Endodermal cell (in vitro differentiated cells): ENCODE data around the gene TMEM143. TPM values are rescaled to one million over a fixed set of nuclear protein-coding genes. Genes with fewer than 3 reads are reported as not detected.
"Not testable (repeated sequence)": the region's sequence is repeated elsewhere in the genome, so short reads cannot be mapped to it uniquely, and the experiment has no call there.

Experiments
- DNase-seq: peaks from one replicate; pipeline ENCODE4 v3.0.0-alpha.2; 2017
- H3K27ac ChIP-seq: 2 replicates; pipeline ENCODE4 v1.5.1; 2013; ENCODE audit warnings: mild to moderate bottlenecking, low read depth, low read length, moderate library complexity
- H3K27me3 ChIP-seq: 2 replicates; pipeline ENCODE4 v1.6.1; 2013; ENCODE audit warnings: mild to moderate bottlenecking, low read length, moderate library complexity; ENCODE audit not compliant: insufficient read depth, control insufficient read depth, poor library complexity, severe bottlenecking
- H3K36me3 ChIP-seq: 2 replicates; pipeline ENCODE4 v1.7.0; 2013; ENCODE audit warnings: mild to moderate bottlenecking, low read length, moderate library complexity; ENCODE audit not compliant: control insufficient read depth, insufficient read depth
- H3K4me1 ChIP-seq: one replicate; pipeline ENCODE4 v1.7.0; 2013; ENCODE audit warnings: low read length; ENCODE audit not compliant: control insufficient read depth, insufficient read depth
- H3K4me3 ChIP-seq: 2 replicates; pipeline ENCODE4 v1.5.1; 2013; ENCODE audit warnings: mild to moderate bottlenecking, low read length, moderate library complexity
- H3K9ac ChIP-seq: 2 replicates; pipeline ENCODE4 v1.6.1; 2013; ENCODE audit warnings: mild to moderate bottlenecking, low read length, moderate library complexity; ENCODE audit not compliant: poor library complexity, severe bottlenecking; ENCODE audit errors: extremely low read depth
- H3K9me3 ChIP-seq: 2 replicates; pipeline ENCODE4 v1.6.1; 2013; ENCODE audit warnings: mild to moderate bottlenecking, low read length, moderate library complexity; ENCODE audit not compliant: control insufficient read depth
- H3K27ac Mint-ChIP-seq: 2 replicates; pipeline ENCODE4 v1.8.0; 2020; ENCODE audit warnings: mixed read lengths
- H3K27me3 Mint-ChIP-seq: 2 replicates; pipeline ENCODE4 v1.8.0; 2021; ENCODE audit warnings: mild to moderate bottlenecking, mixed read lengths; ENCODE audit not compliant: insufficient read depth
- H3K36me3 Mint-ChIP-seq: 2 replicates; pipeline ENCODE4 v1.8.0; 2020; ENCODE audit warnings: low read depth, mixed read lengths
- H3K4me1 Mint-ChIP-seq: 2 replicates; pipeline ENCODE4 v1.8.0; 2020; ENCODE audit warnings: mixed read lengths
- H3K4me3 Mint-ChIP-seq: 2 replicates; pipeline ENCODE4 v1.8.0; 2020; ENCODE audit warnings: mild to moderate bottlenecking, moderate library complexity, mixed read lengths
- H3K9me3 Mint-ChIP-seq: 2 replicates; pipeline ENCODE4 v1.8.0; 2020; ENCODE audit warnings: mild to moderate bottlenecking, mixed read lengths
- WGBS, 2 experiments: methylation state at CpG; one replicate each; pipeline versions ENCODE4 v1.1.5 to v1.1.7; 2013; ENCODE audit warnings: missing lambda C conversion rate in 2 of 2, mixed read lengths in 1 of 2; ENCODE audit not compliant: insufficient coverage in 1 of 2, insufficient read length in 1 of 2; 5-methylcytosine and 5-hydroxymethylcytosine counted together
- total RNA-seq, 2 donors: library from RNA; stranded (reverse); fragmentation: NEBNext Ultra II Directional in 1 of 2; extraction: Animal tissue kit (Norgen Biotek cat#: 25700) in 1 of 2; gene quantifications; 2 replicates in 1 of 2; 3 replicates in 1 of 2; pipeline ENCODE4 v1.2.1, GENCODE V29; 2021
- TF ChIP-seq, protein P1 (sequence below): fragments of 200-600 bp; sonication (generic); conservative IDR thresholded peaks from 2 replicates; pipeline ENCODE4 v1.5.0; 2021; ENCODE audit warnings: antibody characterized with exemption, mild to moderate bottlenecking

TMEM143 gene
- total RNA-seq, 2 donors from 2014 or later = 13.9 to 19.1 TPM

DNA sequence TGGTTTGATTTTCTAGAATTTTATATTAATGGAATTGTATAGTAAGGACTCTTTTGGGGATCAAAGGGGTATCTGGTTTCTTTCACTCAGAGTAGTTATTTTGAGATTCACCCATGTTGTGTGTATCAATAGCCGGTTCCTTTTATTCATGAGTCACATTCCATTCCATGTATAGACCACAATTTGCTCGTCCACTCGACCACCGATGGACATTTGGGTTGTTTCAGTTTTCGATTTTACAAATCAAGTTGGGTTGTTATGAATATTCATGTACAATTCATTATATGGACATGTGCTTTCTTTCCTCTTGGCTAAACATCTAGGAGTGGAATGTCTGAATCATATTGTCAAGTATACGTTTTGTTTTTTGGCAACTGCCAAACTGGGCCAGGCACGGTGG, 48.0 kb downstream of the TMEM143 start:
- peaks cover 3% of the 10 kb centered on the region for H3K4me1 Mint-ChIP-seq
- H3K27me3 Mint-ChIP-seq = peaks cover 27% of the 10 kb centered on the region
- no peaks in the 10 kb centered on the region for H3K9me3 Mint-ChIP-seq
- no peaks in the 10 kb centered on the region for H3K4me1 ChIP-seq
- TF ChIP-seq, protein P1, sequence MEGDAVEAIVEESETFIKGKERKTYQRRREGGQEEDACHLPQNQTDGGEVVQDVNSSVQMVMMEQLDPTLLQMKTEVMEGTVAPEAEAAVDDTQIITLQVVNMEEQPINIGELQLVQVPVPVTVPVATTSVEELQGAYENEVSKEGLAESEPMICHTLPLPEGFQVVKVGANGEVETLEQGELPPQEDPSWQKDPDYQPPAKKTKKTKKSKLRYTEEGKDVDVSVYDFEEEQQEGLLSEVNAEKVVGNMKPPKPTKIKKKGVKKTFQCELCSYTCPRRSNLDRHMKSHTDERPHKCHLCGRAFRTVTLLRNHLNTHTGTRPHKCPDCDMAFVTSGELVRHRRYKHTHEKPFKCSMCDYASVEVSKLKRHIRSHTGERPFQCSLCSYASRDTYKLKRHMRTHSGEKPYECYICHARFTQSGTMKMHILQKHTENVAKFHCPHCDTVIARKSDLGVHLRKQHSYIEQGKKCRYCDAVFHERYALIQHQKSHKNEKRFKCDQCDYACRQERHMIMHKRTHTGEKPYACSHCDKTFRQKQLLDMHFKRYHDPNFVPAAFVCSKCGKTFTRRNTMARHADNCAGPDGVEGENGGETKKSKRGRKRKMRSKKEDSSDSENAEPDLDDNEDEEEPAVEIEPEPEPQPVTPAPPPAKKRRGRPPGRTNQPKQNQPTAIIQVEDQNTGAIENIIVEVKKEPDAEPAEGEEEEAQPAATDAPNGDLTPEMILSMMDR = no peak
- DNase-seq = no peak
- H3K9me3 ChIP-seq = no peaks in the 10 kb centered on the region
- H3K9ac ChIP-seq = no peak overlapping the region
- no peak overlapping the region for H3K27ac Mint-ChIP-seq
- 80 to 93% methylated on average over 1 to 7 of the region's 7 CpGs for WGBS, 2 experiments
- H3K36me3 Mint-ChIP-seq = no peaks in the 10 kb centered on the region
- H3K27me3 ChIP-seq = no peaks in the 10 kb centered on the region
- H3K4me3 Mint-ChIP-seq = no peak overlapping the region
- H3K4me3 ChIP-seq = no peak overlapping the region
- H3K27ac ChIP-seq = no peak overlapping the region
- H3K36me3 ChIP-seq = no peaks in the 10 kb centered on the region

GRCh38 chr19:48311384-48311783, 52.4 kb downstream of the TMEM143 start:
- no peaks in the 10 kb centered on the region for H3K36me3 ChIP-seq
- Mint-ChIP-seq H3K27me3 (peaks cover 29% of the 10 kb centered on the region), H3K4me1 (peaks cover 10% of the 10 kb centered on the region), H3K36me3 (no peaks in the 10 kb centered on the region), H3K9me3 (no peaks in the 10 kb centered on the region), H3K4me3 (no peak overlapping the region), H3K27ac (no peak overlapping the region)
- WGBS, 2 experiments = 94 to 100% methylated on average over 3 to 11 of the region's 11 CpGs
- no peaks in the 10 kb centered on the region for H3K9me3 ChIP-seq
- DNase-seq = no peak
- no peaks in the 10 kb centered on the region for H3K4me1 ChIP-seq
- no peaks in the 10 kb centered on the region for H3K27me3 ChIP-seq
- H3K27ac ChIP-seq = no peak overlapping the region
- no peak overlapping the region for H3K4me3 ChIP-seq
- no peak overlapping the region for H3K9ac ChIP-seq
- TF ChIP-seq, protein P1 = no peak

GRCh38 chr19:48310227-48310626, 53.5 kb downstream of the TMEM143 start:
- Mint-ChIP-seq H3K4me1 (peaks cover 15% of the 10 kb centered on the region), H3K36me3 (no peaks in the 10 kb centered on the region), H3K27ac (no peak overlapping the region), H3K9me3 (no peaks in the 10 kb centered on the region), H3K27me3 (peaks cover 39% of the 10 kb centered on the region), H3K4me3 (no peak overlapping the region)
- no peak overlapping the region for H3K27ac ChIP-seq
- no peak for DNase-seq
- H3K27me3 ChIP-seq = peaks cover 2% of the 10 kb centered on the region
- H3K4me1 ChIP-seq = peaks cover 4% of the 10 kb centered on the region
- 91 to 97% methylated on average over 6 of the region's 7 CpGs for WGBS, 2 experiments
- no peaks in the 10 kb centered on the region for H3K36me3 ChIP-seq
- no peak overlapping the region for H3K4me3 ChIP-seq
- H3K9me3 ChIP-seq = peaks cover under 1% of the 10 kb centered on the region
- no peak overlapping the region for H3K9ac ChIP-seq
- TF ChIP-seq, protein P1 = no peak

DNA sequence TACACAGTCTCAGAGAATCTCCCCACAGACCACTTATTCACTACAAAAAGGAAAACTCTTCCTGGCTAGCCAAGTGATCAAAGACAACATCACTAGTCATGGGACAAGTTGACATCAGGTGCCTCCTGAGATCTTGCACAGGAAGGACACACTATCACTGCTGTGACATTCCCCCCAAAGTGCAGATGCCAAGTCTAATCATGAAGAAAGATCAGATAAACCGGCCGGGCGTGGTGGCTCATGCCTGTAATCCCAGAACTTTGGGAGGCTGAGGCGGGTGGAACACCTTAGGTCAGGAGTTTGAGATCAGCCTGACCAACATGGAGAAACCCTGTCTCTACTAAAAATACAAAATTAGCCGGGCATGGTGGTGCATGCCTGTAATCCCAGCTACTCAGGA, 54.0 kb downstream of the TMEM143 start:
- not testable (repeated sequence) for H3K9me3 ChIP-seq, H3K9ac ChIP-seq, DNase-seq, H3K4me3 ChIP-seq, H3K36me3 Mint-ChIP-seq, H3K27me3 ChIP-seq, H3K27ac ChIP-seq, H3K9me3 Mint-ChIP-seq, H3K4me1 ChIP-seq, H3K4me3 Mint-ChIP-seq, H3K36me3 ChIP-seq, H3K27ac Mint-ChIP-seq
- peaks cover 15% of the 10 kb centered on the region for H3K4me1 Mint-ChIP-seq
- WGBS, 2 experiments = 96 to 100% methylated on average over 3 to 5 of the region's 5 CpGs
- H3K27me3 Mint-ChIP-seq = peaks cover 44% of the 10 kb centered on the region
